ENCODE data around the gene SET.

SET gene

GRCh38 chr9:128705051-128705965 is 16.3 kb downstream of the SET start:
- Histone ChIP-seq H3K4me3 (ENCODE audit: low read depth, low read length) (no peak overlapping the region), H3K27me3 (replicated peaks) (no peaks in the 10 kb centered on the region), H3K36me3 (replicated peaks) (no peaks in the 10 kb centered on the region), H3K27ac (no peak overlapping the region)
- DNase-seq: no peak
- no peak for TF ChIP-seq CTCF (IDR thresholded peaks at IDR 0.05; ENCODE audit: low read depth, low read length, missing control alignments)
- in situ Hi-C loops (cut with HindIII; ENCODE audit: low pct_ligation_motif_present, low sequenced_read_pairs): no loop called here

- no peak for TF ChIP-seq CTCF (IDR thresholded peaks at IDR 0.05; ENCODE audit: low read depth, low read length, missing control alignments)
- Histone ChIP-seq H3K27ac (no peak overlapping the region), H3K36me3 (replicated peaks) (no peaks in the 10 kb centered on the region)
Observed at GRCh38 chr9:128706045-128706444, 17.0 kb downstream of the SET start.

GRCh38 chr9:128706671-128707381 is 17.8 kb downstream of the SET start:
- Histone ChIP-seq H3K36me3 (replicated peaks) (no peaks in the 10 kb centered on the region), H3K27me3 (replicated peaks) (no peaks in the 10 kb centered on the region), H3K27ac (no peak overlapping the region), H3K4me3 (ENCODE audit: low read depth, low read length) (no peak overlapping the region)
- in situ Hi-C loops (cut with HindIII; ENCODE audit: low pct_ligation_motif_present, low sequenced_read_pairs): no loop called here
- no peak for DNase-seq
- no peak for TF ChIP-seq CTCF (IDR thresholded peaks at IDR 0.05; ENCODE audit: low read depth, low read length, missing control alignments)

More at GRCh38 chr9:128706045-128706444, 17.0 kb downstream of the SET start:
- in situ Hi-C loops (cut with HindIII; ENCODE audit: low pct_ligation_motif_present, low sequenced_read_pairs): no loop called here
- Histone ChIP-seq H3K4me3 (ENCODE audit: low read depth, low read length) (no peak overlapping the region), H3K27me3 (replicated peaks) (no peaks in the 10 kb centered on the region)
- DNase-seq: no peak

- no peak for DNase-seq
- in situ Hi-C loops (cut with HindIII; ENCODE audit: low pct_ligation_motif_present, low sequenced_read_pairs): no loop called here
- Histone ChIP-seq H3K36me3 (replicated peaks) (no peaks in the 10 kb centered on the region), H3K27ac (no peak overlapping the region), H3K27me3 (replicated peaks) (no peaks in the 10 kb centered on the region), H3K4me3 (ENCODE audit: low read depth, low read length) (no peak overlapping the region)
- no peak for TF ChIP-seq CTCF (IDR thresholded peaks at IDR 0.05; ENCODE audit: low read depth, low read length, missing control alignments)
Observed at GRCh38 chr9:128707446-128707845, 18.4 kb downstream of the SET start.

GRCh38 chr9:128712451-128713410 is 23.7 kb downstream of the SET start:
- TF ChIP-seq CTCF (IDR thresholded peaks at IDR 0.05; ENCODE audit: low read depth, low read length, missing control alignments): no peak
- Histone ChIP-seq H3K27ac (no peak overlapping the region), H3K4me3 (ENCODE audit: low read depth, low read length) (no peak overlapping the region), H3K27me3 (replicated peaks) (no peaks in the 10 kb centered on the region), H3K36me3 (replicated peaks) (no peaks in the 10 kb centered on the region)
- DNase-seq: no peak
- in situ Hi-C loops (cut with HindIII; ENCODE audit: low pct_ligation_motif_present, low sequenced_read_pairs): no loop called here

Measured in brain microvascular endothelial cell (primary cell).